GM23338 (cell line): ENCODE results near the gene SART1.

Experiments used
- CREB1 ChIP-seq: fragments of 250-450 bp; sonication (Bioruptor Pico); IDR thresholded peaks from 2 replicates; pipeline ENCODE4 v1.5.0; 2020; ENCODE audit warnings: low read depth, mild to moderate bottlenecking, moderate library complexity
- EZH2 ChIP-seq: fragments of 200-600 bp; sonication (generic); IDR thresholded peaks from one replicate; pipeline ENCODE4 v1.8.0; 2017; ENCODE audit warnings: antibody characterized with exemption, mild to moderate bottlenecking, low read depth; ENCODE audit not compliant: unreplicated experiment
- EZH2phosphoT487 ChIP-seq: fragments of 200-600 bp; sonication (generic); IDR thresholded peaks from one replicate; pipeline ENCODE4 v1.8.1; 2018; ENCODE audit warnings: antibody characterized with exemption; ENCODE audit not compliant: unreplicated experiment
- JUNB ChIP-seq: IDR thresholded peaks from one replicate; pipeline ENCODE4 v1.6.1; 2016; ENCODE audit warnings: antibody characterized with exemption; ENCODE audit not compliant: unreplicated experiment
- POLR2AphosphoS5 ChIP-seq: IDR thresholded peaks from 2 replicates; pipeline ENCODE4 v1.6.1; 2016; ENCODE audit warnings: antibody characterized with exemption, low read depth
- TF ChIP-seq, protein P1 (sequence below), 2 experiments: fragments of 200-600 bp in 1 of 2; sonication (generic) in 1 of 2; conservative IDR thresholded peaks; 2 replicates each; pipeline versions ENCODE4 v1.5.1 to v1.6.1; 2016 to 2017; ENCODE audit warnings: antibody characterized with exemption in 2 of 2, low read depth in 2 of 2, mild to moderate bottlenecking in 2 of 2, moderate library complexity in 1 of 2
- TF ChIP-seq, protein P2 (sequence below): IDR thresholded peaks from one replicate; pipeline ENCODE4 v1.6.1; 2018; ENCODE audit warnings: antibody characterized with exemption; ENCODE audit not compliant: unreplicated experiment

DNA sequence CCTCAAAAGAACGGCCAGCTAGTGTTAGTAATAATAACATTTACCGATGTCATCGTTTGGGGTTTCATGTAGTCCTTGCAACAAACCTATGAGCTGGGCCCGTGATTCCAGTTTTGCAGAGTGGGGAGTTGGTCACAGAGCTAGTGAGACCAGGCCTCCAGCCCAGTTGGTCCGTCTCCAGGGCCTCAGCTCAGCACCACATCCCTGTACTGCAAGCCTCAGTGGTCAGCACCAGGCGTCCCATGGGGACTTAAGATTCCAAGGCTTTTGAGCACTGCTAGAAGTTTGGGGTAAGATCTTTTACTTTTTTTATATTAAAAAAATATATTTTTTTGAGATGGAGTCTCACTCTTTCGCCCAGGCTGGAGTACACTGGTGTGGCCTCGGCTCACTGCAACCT, 17.3 kb upstream of the SART1 start:
- no peak for TF ChIP-seq EZH2
- TF ChIP-seq, protein P1, sequence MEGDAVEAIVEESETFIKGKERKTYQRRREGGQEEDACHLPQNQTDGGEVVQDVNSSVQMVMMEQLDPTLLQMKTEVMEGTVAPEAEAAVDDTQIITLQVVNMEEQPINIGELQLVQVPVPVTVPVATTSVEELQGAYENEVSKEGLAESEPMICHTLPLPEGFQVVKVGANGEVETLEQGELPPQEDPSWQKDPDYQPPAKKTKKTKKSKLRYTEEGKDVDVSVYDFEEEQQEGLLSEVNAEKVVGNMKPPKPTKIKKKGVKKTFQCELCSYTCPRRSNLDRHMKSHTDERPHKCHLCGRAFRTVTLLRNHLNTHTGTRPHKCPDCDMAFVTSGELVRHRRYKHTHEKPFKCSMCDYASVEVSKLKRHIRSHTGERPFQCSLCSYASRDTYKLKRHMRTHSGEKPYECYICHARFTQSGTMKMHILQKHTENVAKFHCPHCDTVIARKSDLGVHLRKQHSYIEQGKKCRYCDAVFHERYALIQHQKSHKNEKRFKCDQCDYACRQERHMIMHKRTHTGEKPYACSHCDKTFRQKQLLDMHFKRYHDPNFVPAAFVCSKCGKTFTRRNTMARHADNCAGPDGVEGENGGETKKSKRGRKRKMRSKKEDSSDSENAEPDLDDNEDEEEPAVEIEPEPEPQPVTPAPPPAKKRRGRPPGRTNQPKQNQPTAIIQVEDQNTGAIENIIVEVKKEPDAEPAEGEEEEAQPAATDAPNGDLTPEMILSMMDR (conservative IDR thresholded peaks at IDR 0.05; ENCODE audit: low read depth in 2 of 2) = no peak
- TF ChIP-seq EZH2phosphoT487 = no peak
- no peak for TF ChIP-seq POLR2AphosphoS5
- TF ChIP-seq CREB1 = no peak
- TF ChIP-seq, protein P2, sequence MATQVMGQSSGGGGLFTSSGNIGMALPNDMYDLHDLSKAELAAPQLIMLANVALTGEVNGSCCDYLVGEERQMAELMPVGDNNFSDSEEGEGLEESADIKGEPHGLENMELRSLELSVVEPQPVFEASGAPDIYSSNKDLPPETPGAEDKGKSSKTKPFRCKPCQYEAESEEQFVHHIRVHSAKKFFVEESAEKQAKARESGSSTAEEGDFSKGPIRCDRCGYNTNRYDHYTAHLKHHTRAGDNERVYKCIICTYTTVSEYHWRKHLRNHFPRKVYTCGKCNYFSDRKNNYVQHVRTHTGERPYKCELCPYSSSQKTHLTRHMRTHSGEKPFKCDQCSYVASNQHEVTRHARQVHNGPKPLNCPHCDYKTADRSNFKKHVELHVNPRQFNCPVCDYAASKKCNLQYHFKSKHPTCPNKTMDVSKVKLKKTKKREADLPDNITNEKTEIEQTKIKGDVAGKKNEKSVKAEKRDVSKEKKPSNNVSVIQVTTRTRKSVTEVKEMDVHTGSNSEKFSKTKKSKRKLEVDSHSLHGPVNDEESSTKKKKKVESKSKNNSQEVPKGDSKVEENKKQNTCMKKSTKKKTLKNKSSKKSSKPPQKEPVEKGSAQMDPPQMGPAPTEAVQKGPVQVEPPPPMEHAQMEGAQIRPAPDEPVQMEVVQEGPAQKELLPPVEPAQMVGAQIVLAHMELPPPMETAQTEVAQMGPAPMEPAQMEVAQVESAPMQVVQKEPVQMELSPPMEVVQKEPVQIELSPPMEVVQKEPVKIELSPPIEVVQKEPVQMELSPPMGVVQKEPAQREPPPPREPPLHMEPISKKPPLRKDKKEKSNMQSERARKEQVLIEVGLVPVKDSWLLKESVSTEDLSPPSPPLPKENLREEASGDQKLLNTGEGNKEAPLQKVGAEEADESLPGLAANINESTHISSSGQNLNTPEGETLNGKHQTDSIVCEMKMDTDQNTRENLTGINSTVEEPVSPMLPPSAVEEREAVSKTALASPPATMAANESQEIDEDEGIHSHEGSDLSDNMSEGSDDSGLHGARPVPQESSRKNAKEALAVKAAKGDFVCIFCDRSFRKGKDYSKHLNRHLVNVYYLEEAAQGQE = no peak
- no peak for TF ChIP-seq JUNB
